ENCODE data around the gene CTNNA3. TPM values are rescaled to one million over a fixed set of nuclear protein-coding genes. Genes with fewer than 3 reads are reported as not detected.

CTNNA3 gene
- total and polyA plus RNA-seq, 2 donors (not counting 3 experiments of a cell fraction or from before 2014, with no cell fraction given): not detected

GRCh38 chr10:67553254-67553653 is 142.7 kb downstream of the CTNNA3 start:
- Histone ChIP-seq H2AFZ (ENCODE audit: low read depth, low read length) (no peak overlapping the region), H3K4me2 (ENCODE audit: insufficient read depth, low read length) (no peak overlapping the region), H3K9ac (replicated peaks; ENCODE audit: extremely low read depth, insufficient read depth, low read length) (no peak overlapping the region), H3K79me2 (ENCODE audit: control insufficient read depth, insufficient read depth, low read length) (no peaks in the 10 kb centered on the region), H3K36me3 (ENCODE audit: control insufficient read depth in 2 of 2, extremely low read depth in 1 of 2, insufficient read depth in 2 of 2, low read length in 2 of 2) (no peaks in the 10 kb centered on the region), H3K27ac (ENCODE audit: insufficient read depth, low read depth, low read length) (no peak overlapping the region), H3K9me3 (replicated peaks; ENCODE audit: control insufficient read depth, insufficient read depth, low read length) (no peaks in the 10 kb centered on the region), H3K4me3 (replicated peaks in 1 of 3; ENCODE audit: insufficient read depth in 1 of 3, low read depth in 1 of 3, low read length in 3 of 3) (no peak overlapping the region), H3K27me3 (ENCODE audit: control insufficient read depth in 2 of 2, insufficient read depth in 2 of 2, low read length in 2 of 2) (no peaks in the 10 kb centered on the region), H3K9me1 (replicated peaks; ENCODE audit: control insufficient read depth, extremely low read depth, insufficient read depth, low read length) (no peaks in the 10 kb centered on the region), H4K20me1 (replicated peaks; ENCODE audit: control insufficient read depth, extremely low read depth, insufficient read depth, low read length) (no peaks in the 10 kb centered on the region), H3K4me1 (ENCODE audit: control insufficient read depth, extremely low read depth, insufficient read depth, low read length) (no peaks in the 10 kb centered on the region)
- TF ChIP-seq, protein P1, sequence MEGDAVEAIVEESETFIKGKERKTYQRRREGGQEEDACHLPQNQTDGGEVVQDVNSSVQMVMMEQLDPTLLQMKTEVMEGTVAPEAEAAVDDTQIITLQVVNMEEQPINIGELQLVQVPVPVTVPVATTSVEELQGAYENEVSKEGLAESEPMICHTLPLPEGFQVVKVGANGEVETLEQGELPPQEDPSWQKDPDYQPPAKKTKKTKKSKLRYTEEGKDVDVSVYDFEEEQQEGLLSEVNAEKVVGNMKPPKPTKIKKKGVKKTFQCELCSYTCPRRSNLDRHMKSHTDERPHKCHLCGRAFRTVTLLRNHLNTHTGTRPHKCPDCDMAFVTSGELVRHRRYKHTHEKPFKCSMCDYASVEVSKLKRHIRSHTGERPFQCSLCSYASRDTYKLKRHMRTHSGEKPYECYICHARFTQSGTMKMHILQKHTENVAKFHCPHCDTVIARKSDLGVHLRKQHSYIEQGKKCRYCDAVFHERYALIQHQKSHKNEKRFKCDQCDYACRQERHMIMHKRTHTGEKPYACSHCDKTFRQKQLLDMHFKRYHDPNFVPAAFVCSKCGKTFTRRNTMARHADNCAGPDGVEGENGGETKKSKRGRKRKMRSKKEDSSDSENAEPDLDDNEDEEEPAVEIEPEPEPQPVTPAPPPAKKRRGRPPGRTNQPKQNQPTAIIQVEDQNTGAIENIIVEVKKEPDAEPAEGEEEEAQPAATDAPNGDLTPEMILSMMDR (IDR thresholded peaks at IDR 0.05; ENCODE audit: extremely low read depth in 1 of 2, insufficient read depth in 1 of 2, low read depth in 1 of 2, low read length in 2 of 2): no peak
- no peak for TF ChIP-seq JUN (IDR thresholded peaks at IDR 0.05; ENCODE audit: borderline replicate concordance, insufficient read depth, insufficient read length, low read depth)
- no peak for TF ChIP-seq MAX (IDR thresholded peaks at IDR 0.05; ENCODE audit: insufficient read depth, insufficient read length)
- DNase-seq (ENCODE audit: low read depth, low spot score) (no peak), FAIRE-seq (no peak)
- BruUV-seq (replicated peaks): no TSS peak
- intact Hi-C loops (cut with micrococcal nuclease) (no loop called here), dilution Hi-C loops (cut with MboI; ENCODE audit: extremely low pct_ligation_motif_present, low sequenced_read_pairs) (no loop called here)
- ChIA-PET POLR2A (no interaction called here), CTCF (no interaction called here)

DNA sequence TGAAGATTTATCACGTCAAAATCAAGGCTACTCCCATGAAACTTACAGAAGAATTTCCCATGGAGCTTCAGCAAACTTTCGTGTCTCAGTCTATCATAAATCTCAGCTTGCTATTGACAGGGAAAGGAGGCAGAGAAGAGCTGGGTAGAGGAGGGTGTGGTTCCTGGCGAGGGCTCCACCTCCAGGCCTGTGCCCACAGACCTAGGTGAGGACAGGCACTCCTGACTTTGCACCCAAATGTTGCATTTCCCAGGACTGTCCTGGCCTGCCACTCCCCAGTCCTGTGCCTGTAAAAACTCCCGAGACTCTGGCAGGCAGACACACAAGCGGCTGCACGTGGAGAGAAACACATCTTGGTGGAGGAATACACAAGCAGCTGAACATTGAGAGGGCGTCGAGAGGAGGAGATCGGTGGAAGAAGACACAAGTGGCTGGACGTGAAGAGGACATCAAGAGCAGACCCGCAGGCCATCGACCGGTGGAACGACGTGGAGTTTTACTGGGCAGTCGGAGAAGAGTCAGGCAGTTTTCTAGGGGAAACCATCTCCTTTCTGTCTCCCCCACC is 145.1 kb downstream of the CTNNA3 start:
- Histone ChIP-seq H3K36me3 (ENCODE audit: control insufficient read depth in 2 of 2, extremely low read depth in 1 of 2, insufficient read depth in 2 of 2, low read length in 2 of 2) (no peaks in the 10 kb centered on the region), H4K20me1 (replicated peaks; ENCODE audit: control insufficient read depth, extremely low read depth, insufficient read depth, low read length) (no peaks in the 10 kb centered on the region), H3K9ac (replicated peaks; ENCODE audit: extremely low read depth, insufficient read depth, low read length) (no peak overlapping the region), H3K79me2 (ENCODE audit: control insufficient read depth, insufficient read depth, low read length) (no peaks in the 10 kb centered on the region), H3K4me2 (ENCODE audit: insufficient read depth, low read length) (no peak overlapping the region), H3K4me1 (ENCODE audit: control insufficient read depth, extremely low read depth, insufficient read depth, low read length) (no peaks in the 10 kb centered on the region), H3K9me1 (replicated peaks; ENCODE audit: control insufficient read depth, extremely low read depth, insufficient read depth, low read length) (no peaks in the 10 kb centered on the region), H3K9me3 (replicated peaks; ENCODE audit: control insufficient read depth, insufficient read depth, low read length) (no peaks in the 10 kb centered on the region), H2AFZ (ENCODE audit: low read depth, low read length) (no peak overlapping the region), H3K27me3 (ENCODE audit: control insufficient read depth in 2 of 2, insufficient read depth in 2 of 2, low read length in 2 of 2) (no peaks in the 10 kb centered on the region), H3K4me3 (replicated peaks in 1 of 3; ENCODE audit: insufficient read depth in 1 of 3, low read depth in 1 of 3, low read length in 3 of 3) (no peak overlapping the region), H3K27ac (ENCODE audit: insufficient read depth, low read depth, low read length) (no peak overlapping the region)
- no peak for FAIRE-seq
- CTCF ChIA-PET: no interaction called here
- POLR2A ChIA-PET: no interaction called here
- no TSS peak for BruUV-seq (replicated peaks)
- TF ChIP-seq GATA2 (IDR thresholded peaks at IDR 0.05; ENCODE audit: insufficient read depth, insufficient read length, low read depth, low read length): no peak
- no peak for TF ChIP-seq POLR2AphosphoS5 (IDR thresholded peaks at IDR 0.05; ENCODE audit: insufficient read depth, low read depth, low read length)
- TF ChIP-seq MYC (IDR thresholded peaks at IDR 0.05; ENCODE audit: low read depth, low read length): no peak
- no peak for TF ChIP-seq JUN (IDR thresholded peaks at IDR 0.05; ENCODE audit: borderline replicate concordance, insufficient read depth, insufficient read length, low read depth)
- dilution Hi-C loops (cut with MboI; ENCODE audit: extremely low pct_ligation_motif_present, low sequenced_read_pairs) (no loop called here), intact Hi-C loops (cut with micrococcal nuclease) (no loop called here)
- no peak for DNase-seq (ENCODE audit: low read depth, low spot score)
